H9 (cell line): ENCODE data around the gene GATD1. TPM values are rescaled to one million over a fixed set of nuclear protein-coding genes. Genes with fewer than 3 reads are reported as not detected.

ENCODE experiments used
- DNase-seq: peaks from one replicate; pipeline ENCODE4 v3.0.0-alpha.2; 2017
- H2AFZ ChIP-seq: one replicate; pipeline ENCODE4 v1.6.1; 2013; ENCODE audit warnings: mild to moderate bottlenecking, low read length, control low read depth, moderate library complexity
- H2AK5ac ChIP-seq: 2 replicates; pipeline ENCODE4 v1.6.1; 2013; ENCODE audit warnings: low read length, control low read depth, mixed read lengths; ENCODE audit not compliant: insufficient read length
- H2BK120ac ChIP-seq: one replicate; pipeline ENCODE4 v1.6.1; 2013; ENCODE audit warnings: low read depth, mild to moderate bottlenecking, low read length, control low read depth, inconsistent platforms; ENCODE audit not compliant: poor library complexity, severe bottlenecking
- H2BK12ac ChIP-seq: 2 replicates; pipeline ENCODE4 v1.6.1; 2013; ENCODE audit warnings: low read length, control low read depth, mixed read lengths, low read depth; ENCODE audit not compliant: insufficient read length
- H2BK15ac ChIP-seq: 2 replicates; pipeline ENCODE4 v1.6.1; 2013; ENCODE audit warnings: low read depth, low read length, control low read depth
- H2BK20ac ChIP-seq: one replicate; pipeline ENCODE4 v1.6.1; 2013; ENCODE audit warnings: low read depth, mild to moderate bottlenecking, low read length, control low read depth, inconsistent platforms; ENCODE audit not compliant: poor library complexity, severe bottlenecking
- H2BK5ac ChIP-seq: 2 replicates; pipeline ENCODE4 v1.6.1; 2013; ENCODE audit warnings: low read length, control low read depth, mixed read lengths; ENCODE audit not compliant: insufficient read length
- H3K14ac ChIP-seq: 2 replicates; pipeline ENCODE4 v1.6.1; 2013; ENCODE audit warnings: low read length, control low read depth; ENCODE audit not compliant: insufficient read depth
- H3K18ac ChIP-seq: 2 replicates; pipeline ENCODE4 v1.6.1; 2013; ENCODE audit warnings: low read depth, mild to moderate bottlenecking, mixed read lengths, low read length, control low read depth; ENCODE audit not compliant: insufficient read length
- H3K23ac ChIP-seq: 2 replicates; pipeline ENCODE4 v1.6.1; 2013; ENCODE audit warnings: low read length, control low read depth, mixed read lengths, low read depth; ENCODE audit not compliant: insufficient read length
- H3K23me2 ChIP-seq: 2 replicates; pipeline ENCODE4 v1.6.1; 2013; ENCODE audit warnings: low read depth, mild to moderate bottlenecking, mixed read lengths, low read length, control low read depth; ENCODE audit not compliant: insufficient read length, poor library complexity, severe bottlenecking
- H3K27ac ChIP-seq: 2 replicates; pipeline ENCODE4 v1.5.1; 2013; ENCODE audit warnings: low read length, control low read depth, mixed read lengths, low read depth; ENCODE audit not compliant: insufficient read length
- H3K27me3 ChIP-seq: 2 replicates; pipeline ENCODE4 v1.6.1; 2013; ENCODE audit warnings: low read length, control low read depth, inconsistent platforms; ENCODE audit not compliant: insufficient read depth
- H3K4ac ChIP-seq: 2 replicates; pipeline ENCODE4 v1.6.1; 2013; ENCODE audit warnings: low read depth, mild to moderate bottlenecking, control low read depth, inconsistent platforms, low read length, moderate library complexity
- H3K4me1 ChIP-seq: 2 replicates; pipeline ENCODE4 v1.6.1; 2013; ENCODE audit warnings: low read length, control low read depth, inconsistent platforms; ENCODE audit not compliant: insufficient read depth
- H3K4me2 ChIP-seq: 2 replicates; pipeline ENCODE4 v1.6.1; 2013; ENCODE audit warnings: low read length, control low read depth, mixed read lengths; ENCODE audit not compliant: insufficient read length, insufficient read depth
- H3K56ac ChIP-seq: 2 replicates; pipeline ENCODE4 v1.6.1; 2013; ENCODE audit warnings: low read depth, mild to moderate bottlenecking, mixed read lengths, low read length, control low read depth; ENCODE audit not compliant: insufficient read length
- H3K79me1 ChIP-seq: 2 replicates; pipeline ENCODE4 v1.6.1; 2013; ENCODE audit warnings: low read depth, mild to moderate bottlenecking, moderate library complexity, low read length, control low read depth, inconsistent platforms; ENCODE audit not compliant: insufficient read depth, poor library complexity, severe bottlenecking
- H3K79me2 ChIP-seq: 2 replicates; pipeline ENCODE4 v1.6.1; 2013; ENCODE audit warnings: low read length, control low read depth, inconsistent platforms; ENCODE audit not compliant: insufficient read depth
- H3K9ac ChIP-seq: 2 replicates; pipeline ENCODE4 v1.6.1; 2013; ENCODE audit warnings: low read length, control low read depth, mixed read lengths; ENCODE audit not compliant: insufficient read length; ENCODE audit errors: extremely low read depth
- H3K9me3 ChIP-seq: one replicate; pipeline ENCODE4 v1.6.1; 2013; ENCODE audit warnings: low read depth, low read length, inconsistent platforms; ENCODE audit not compliant: control insufficient read depth
- H3T11ph ChIP-seq: one replicate; pipeline ENCODE4 v1.6.1; 2013; ENCODE audit warnings: mild to moderate bottlenecking, low read length, control low read depth, inconsistent platforms
- H4K20me1 ChIP-seq: one replicate; pipeline ENCODE4 v1.6.1; 2013; ENCODE audit not compliant: control insufficient read depth, insufficient read length, insufficient read depth
- H4K5ac ChIP-seq: 2 replicates; pipeline ENCODE4 v1.6.1; 2013; ENCODE audit warnings: low read depth, mild to moderate bottlenecking, mixed read lengths, low read length, control low read depth; ENCODE audit not compliant: insufficient read length
- H4K8ac ChIP-seq: replicated peaks from 2 replicates; pipeline ENCODE4 v1.6.1; 2013; ENCODE audit warnings: low read length, control low read depth, mixed read lengths, low read depth; ENCODE audit not compliant: insufficient read length
- H4K91ac ChIP-seq: 2 replicates; pipeline ENCODE4 v1.6.1; 2013; ENCODE audit warnings: low read depth, mild to moderate bottlenecking, moderate library complexity, mixed read lengths, low read length, control low read depth; ENCODE audit not compliant: insufficient read length
- H3K27ac Mint-ChIP-seq, 3 experiments: 2 replicates in 2 of 3; 3 replicates in 1 of 3; pipeline ENCODE4 v1.8.0; 2020 to 2021; ENCODE audit warnings: mixed read lengths in 3 of 3, mild to moderate bottlenecking in 1 of 3, moderate library complexity in 1 of 3
- H3K27me3 Mint-ChIP-seq: 2 replicates; pipeline ENCODE4 v1.8.0; 2021; ENCODE audit warnings: low read depth, mild to moderate bottlenecking, moderate library complexity, mixed read lengths
- H3K36me3 Mint-ChIP-seq, 3 experiments: 2 replicates in 2 of 3; 3 replicates in 1 of 3; pipeline ENCODE4 v1.8.0; 2020 to 2021; ENCODE audit warnings: low read depth in 3 of 3, mixed read lengths in 3 of 3; ENCODE audit not compliant: insufficient read depth in 1 of 3
- H3K4me1 Mint-ChIP-seq, 2 experiments: 2 replicates each; pipeline ENCODE4 v1.8.0; 2020; ENCODE audit warnings: mixed read lengths in 2 of 2
- H3K4me3 Mint-ChIP-seq, 2 experiments: 2 replicates in 1 of 2; 3 replicates in 1 of 2; pipeline ENCODE4 v1.8.0; 2020 to 2021; ENCODE audit warnings: mild to moderate bottlenecking in 2 of 2, mixed read lengths in 2 of 2, moderate library complexity in 1 of 2
- H3K9me3 Mint-ChIP-seq, 2 experiments: 2 replicates in 1 of 2; 3 replicates in 1 of 2; pipeline ENCODE4 v1.8.0; 2020; ENCODE audit warnings: mild to moderate bottlenecking in 2 of 2, mixed read lengths in 2 of 2, moderate library complexity in 1 of 2
- WGBS: extraction: QIAGEN DNeasy Blood & Tissue Kit; methylation state at CpG from one replicate; pipeline ENCODE4 v1.1.7; 2013; ENCODE audit warnings: missing lambda C conversion rate, low lambda C conversion rate, mixed read lengths; ENCODE audit not compliant: insufficient read length; ENCODE audit errors: extremely low coverage; 5-methylcytosine and 5-hydroxymethylcytosine counted together
- total RNA-seq: library from RNA; stranded (reverse); gene quantifications from 2 replicates; pipeline ENCODE4 v1.2.1, GENCODE V29; 2021
- TF ChIP-seq, protein P1 (sequence below): fragments of 200-600 bp; sonication (generic); conservative IDR thresholded peaks from 3 replicates; pipeline ENCODE4 v1.8.0; 2021; ENCODE audit warnings: antibody characterized with exemption, mild to moderate bottlenecking

Gene GATD1
- total RNA-seq, 1 experiment from 2014 or later, result 60.0 TPM

DNA sequence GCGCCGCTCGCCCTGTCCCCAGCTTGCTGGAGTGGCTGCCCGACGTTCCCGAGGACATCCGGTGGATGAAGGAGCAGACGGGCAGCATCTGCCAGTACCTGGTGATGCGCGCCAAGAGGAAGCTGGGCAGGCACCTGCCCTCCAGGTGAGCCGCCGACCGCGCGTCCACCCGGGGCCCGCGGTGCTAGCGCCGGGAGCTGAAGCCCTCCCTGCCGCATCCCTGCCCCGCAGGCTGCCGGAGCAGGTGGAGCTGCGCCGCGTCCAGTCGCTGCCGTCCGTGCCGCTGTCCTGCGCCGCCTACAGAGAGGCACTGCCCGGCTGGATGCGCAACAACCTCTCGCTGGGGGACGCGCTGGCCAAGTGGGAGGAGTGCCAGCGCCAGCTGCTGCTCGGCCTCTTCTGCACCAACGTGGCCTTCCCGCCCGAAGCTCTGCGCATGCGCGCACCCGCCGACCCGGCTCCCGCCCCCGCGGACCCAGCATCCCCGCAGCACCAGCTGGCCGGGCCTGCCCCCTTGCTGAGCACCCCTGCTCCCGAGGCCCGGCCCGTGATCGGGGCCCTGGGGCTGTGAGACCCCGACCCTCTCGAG, 47.1 kb upstream of the GATD1 start:
- Histone ChIP-seq H3K14ac (no peak overlapping the region), H2AFZ (no peak overlapping the region), H2BK20ac (no peak overlapping the region), H3K27me3 (no peaks in the 10 kb centered on the region; the same call in 1 of the 2 replicates), H3K9ac (no peak overlapping the region), H3K18ac (no peak overlapping the region), H3K56ac (no peak overlapping the region), H4K20me1 (no peaks in the 10 kb centered on the region), H2BK5ac (no peak overlapping the region), H4K91ac (no peak overlapping the region), H2BK15ac (no peak overlapping the region), H3K27ac (no peak overlapping the region), H3K4ac (no peak overlapping the region), H2AK5ac (no peak overlapping the region), H3K4me2 (no peak overlapping the region), H3K9me3 (no peaks in the 10 kb centered on the region), H4K5ac (no peak overlapping the region), H3T11ph (no peak overlapping the region), H3K79me1 (no peaks in the 10 kb centered on the region), H3K23ac (no peak overlapping the region), H4K8ac (no peak overlapping the region), H3K4me1 (no peaks in the 10 kb centered on the region; the same call in 1 of the 2 replicates), H3K79me2 (no peaks in the 10 kb centered on the region), H2BK12ac (no peak overlapping the region), H3K23me2 (peaks cover 16% of the 10 kb centered on the region), H2BK120ac (no peak overlapping the region)
- Mint-ChIP-seq H3K27me3 (peaks cover 18% of the 10 kb centered on the region), H3K9me3 (no peaks in the 10 kb centered on the region; a peak in 1 of 5 replicates), H3K27ac (no peak overlapping the region), H3K4me3 (no peak overlapping the region), H3K36me3 (peaks cover 0 to 26% (median 13%) of the 10 kb centered on the region in 3 experiments), H3K4me1 (peaks cover 20 to 31% of the 10 kb centered on the region in 2 experiments)
- TF ChIP-seq, protein P1, sequence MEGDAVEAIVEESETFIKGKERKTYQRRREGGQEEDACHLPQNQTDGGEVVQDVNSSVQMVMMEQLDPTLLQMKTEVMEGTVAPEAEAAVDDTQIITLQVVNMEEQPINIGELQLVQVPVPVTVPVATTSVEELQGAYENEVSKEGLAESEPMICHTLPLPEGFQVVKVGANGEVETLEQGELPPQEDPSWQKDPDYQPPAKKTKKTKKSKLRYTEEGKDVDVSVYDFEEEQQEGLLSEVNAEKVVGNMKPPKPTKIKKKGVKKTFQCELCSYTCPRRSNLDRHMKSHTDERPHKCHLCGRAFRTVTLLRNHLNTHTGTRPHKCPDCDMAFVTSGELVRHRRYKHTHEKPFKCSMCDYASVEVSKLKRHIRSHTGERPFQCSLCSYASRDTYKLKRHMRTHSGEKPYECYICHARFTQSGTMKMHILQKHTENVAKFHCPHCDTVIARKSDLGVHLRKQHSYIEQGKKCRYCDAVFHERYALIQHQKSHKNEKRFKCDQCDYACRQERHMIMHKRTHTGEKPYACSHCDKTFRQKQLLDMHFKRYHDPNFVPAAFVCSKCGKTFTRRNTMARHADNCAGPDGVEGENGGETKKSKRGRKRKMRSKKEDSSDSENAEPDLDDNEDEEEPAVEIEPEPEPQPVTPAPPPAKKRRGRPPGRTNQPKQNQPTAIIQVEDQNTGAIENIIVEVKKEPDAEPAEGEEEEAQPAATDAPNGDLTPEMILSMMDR, result no peak
- DNase-seq, result no peak
- WGBS, result no CpG with 5 or more reads among the region's 59 CpGs
